HG02610 (cell line): ENCODE results near the gene CDC42BPB.

Experiments
- ATAC-seq: cut with Tn5 transposase; IDR thresholded peaks from one replicate; pipeline ENCODE4 v1.9.1; 2021; ENCODE audit warnings: mild to moderate bottlenecking, moderate library complexity; ENCODE audit not compliant: unreplicated experiment

CDC42BPB gene

DNA sequence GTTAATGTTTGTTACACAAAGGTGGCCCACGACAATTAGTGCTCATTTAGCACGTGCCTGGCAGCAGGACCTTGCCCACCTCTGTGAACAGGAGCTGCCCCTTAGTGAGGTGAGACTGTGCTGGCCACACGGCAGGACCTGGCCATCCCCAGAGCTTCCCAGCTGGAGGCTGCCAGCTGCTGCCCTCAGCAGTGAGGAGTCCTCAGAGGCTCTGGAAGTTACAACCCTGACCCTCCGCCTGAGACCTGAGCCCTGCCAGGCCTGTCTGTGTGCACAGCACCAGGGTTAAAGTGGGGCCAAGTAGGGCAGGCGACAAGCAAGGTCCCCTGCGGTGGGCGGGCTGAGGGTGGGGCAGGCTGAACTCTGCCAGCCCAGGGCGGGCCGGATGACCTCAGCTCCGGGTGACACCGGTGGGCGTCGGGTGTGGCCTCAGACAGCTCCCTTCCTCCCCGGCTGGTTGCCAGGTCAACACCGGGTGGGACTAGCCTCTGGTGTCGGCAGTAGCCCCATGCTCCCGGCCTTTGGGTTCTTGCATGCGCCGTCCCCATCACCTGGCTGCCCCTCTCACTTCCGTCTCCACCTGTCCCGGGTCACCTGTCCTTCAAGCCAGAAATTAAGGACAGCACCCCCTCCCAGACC lies 17.5 kb upstream of the CDC42BPB start:
- no peak for ATAC-seq

DNA sequence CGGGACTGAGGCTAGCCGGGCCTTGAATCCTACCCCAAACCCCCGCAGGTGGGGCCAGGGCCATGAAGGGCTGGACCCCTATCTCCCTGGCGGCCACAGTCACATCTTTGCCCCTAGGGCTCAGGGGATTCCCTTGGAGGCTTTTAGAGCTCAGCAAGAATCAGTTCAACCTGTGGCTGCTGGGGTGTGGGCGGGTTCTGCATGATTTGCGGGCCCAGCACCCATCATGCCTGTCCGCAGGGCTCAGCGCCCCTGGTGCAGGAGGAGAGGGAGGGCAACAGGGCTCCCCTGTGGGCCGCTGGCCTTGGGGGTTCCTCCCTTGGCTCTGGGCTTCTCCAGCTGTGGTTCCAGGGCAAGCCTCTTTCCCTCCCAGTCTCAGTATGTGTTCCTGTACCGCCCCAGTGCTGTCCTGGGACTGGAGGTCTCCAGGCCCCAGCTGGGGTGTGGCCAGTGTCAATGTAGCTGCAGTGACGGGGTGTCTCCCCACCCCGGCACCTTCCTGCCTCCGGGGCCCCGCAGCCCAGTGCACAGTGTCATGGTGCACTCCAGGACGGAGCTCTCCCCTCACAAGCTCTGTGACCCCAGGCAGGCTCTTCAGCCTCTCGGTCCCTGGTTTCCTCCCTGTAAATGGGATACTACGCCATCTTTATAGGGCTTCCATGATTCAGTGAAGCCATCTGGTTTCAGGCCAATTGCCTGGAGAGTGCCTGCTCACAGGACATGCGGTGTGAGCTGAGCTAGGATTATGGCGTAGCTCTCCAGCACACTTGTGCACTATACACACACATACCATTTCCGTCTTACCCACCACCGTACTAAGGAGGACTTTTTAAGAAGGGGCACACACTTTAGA lies 16.8 kb upstream of the CDC42BPB start:
- no peak for ATAC-seq

DNA sequence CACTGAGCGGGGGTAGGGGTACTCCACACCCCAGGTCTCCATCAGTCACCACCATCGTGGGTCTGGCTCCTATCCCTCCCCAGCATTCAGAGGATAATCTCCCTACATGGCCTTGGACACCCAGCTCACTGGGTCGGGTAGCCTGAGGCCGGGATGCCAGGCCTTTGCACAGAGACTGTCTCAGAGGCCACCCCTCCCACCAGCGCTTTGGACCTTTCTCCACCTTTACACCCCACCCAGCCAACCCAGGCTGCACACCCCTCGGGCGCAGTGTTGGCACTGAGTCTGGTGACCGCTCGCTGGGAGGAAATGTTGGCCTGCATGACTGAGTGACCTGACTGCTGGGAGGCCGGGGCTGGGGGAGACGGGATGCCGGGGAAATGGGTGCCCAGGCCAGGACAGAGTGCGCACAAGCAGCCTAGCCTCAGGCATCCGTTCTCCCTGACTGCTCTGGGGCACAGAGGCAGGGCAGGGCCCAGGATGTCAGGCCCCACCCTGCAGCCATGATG lies 16.1 kb upstream of the CDC42BPB start:
- ATAC-seq = no peak

DNA sequence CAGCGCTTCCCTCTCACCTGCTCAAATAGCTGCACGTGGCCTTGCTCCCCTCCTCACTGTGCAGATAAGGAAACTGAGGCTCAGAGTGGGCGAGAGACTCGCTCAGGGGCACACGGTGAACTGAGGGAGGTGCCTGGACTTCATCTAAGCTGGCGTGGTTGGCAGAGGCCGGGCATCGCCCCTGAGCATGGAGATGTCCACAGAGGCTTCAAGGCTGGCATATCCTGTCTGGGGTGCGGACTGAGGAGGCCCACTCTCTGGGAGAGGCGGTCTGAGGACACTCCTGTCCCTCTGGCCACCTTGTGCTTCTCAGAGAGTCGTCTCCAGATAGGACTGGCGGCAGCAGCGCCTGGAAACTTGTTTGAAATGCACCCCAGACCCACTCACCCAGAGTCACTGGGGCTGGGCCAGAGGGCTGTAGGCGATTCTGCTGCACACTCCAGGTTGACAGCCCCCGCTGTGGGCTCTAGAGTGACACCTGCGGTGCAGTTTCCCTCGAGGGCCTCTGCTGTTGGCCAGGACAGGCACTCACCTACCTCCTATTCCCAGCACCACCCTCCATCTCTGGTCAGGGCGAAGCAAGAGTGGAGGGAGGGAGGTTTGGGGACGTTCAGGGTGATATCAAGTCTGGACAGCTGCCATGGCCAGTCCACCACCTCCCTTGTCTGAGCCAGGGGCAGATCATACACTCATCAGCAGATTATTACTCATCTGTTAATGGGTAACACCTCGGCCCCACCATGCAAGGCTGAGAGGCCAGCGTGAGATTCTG lies 15.4 kb upstream of the CDC42BPB start:
- no peak for ATAC-seq

DNA sequence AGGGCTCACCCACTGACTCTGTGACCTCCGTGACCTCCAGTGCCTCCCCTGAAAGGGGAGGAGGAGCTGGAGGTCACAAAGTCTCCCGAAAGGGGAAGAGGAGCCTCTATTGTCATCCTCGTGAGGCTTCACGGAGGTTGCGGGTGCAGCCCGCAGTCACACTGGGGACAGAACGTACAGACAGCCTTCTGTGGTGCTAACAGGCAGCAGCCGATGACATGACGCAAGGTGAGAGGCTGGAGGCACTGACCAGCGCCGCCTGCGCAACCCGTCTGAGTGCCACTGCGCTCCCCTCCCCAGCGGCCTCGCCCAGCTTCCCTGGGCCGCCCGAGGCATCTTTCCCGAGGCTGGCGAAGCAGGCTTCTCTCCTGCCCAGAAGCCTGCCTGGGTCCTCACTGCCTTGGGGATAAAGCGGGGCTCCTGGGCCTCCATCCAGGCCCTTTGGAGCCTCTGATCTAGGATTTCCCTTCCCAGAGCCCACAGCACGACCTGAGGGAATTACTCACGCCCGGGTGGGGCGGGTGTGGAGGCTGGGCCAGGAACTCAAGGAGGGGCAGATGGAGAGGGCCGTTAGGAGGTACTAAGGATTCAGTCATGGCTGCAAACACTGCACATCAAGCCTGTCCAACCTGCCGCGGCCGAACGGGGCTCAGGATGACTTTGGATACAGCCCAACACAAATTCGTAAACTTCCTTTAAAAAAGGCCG lies 14.3 kb upstream of the CDC42BPB start:
- no peak for ATAC-seq

DNA sequence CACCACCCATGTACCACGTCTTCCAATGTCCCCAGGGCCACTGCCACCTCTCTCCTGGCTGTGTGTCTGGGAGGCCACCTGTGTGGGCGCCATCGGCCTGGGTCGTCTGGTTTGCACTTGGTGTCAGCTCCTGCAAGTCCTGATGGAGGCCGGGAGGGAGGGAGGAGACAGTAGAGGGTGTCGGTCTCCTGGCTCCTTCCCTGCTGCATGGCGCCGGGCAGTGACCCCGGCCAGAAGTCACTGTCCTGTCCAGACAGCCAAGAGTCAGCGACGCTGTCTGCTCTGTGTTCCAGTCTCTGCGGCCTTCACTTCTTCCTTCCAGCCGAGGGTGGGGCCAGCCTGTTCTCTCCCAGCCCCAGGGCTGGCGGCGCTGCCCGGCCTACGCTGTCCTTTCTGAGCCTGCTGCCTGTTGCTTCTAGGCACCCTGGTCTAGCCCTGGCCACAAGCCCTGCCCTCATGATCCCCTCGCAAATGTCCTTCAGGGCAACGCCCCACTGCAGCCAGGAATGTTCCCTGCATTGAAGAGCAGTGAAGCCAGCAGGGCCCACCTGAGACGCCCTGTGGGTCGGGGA lies 13.7 kb upstream of the CDC42BPB start:
- ATAC-seq = no peak

DNA sequence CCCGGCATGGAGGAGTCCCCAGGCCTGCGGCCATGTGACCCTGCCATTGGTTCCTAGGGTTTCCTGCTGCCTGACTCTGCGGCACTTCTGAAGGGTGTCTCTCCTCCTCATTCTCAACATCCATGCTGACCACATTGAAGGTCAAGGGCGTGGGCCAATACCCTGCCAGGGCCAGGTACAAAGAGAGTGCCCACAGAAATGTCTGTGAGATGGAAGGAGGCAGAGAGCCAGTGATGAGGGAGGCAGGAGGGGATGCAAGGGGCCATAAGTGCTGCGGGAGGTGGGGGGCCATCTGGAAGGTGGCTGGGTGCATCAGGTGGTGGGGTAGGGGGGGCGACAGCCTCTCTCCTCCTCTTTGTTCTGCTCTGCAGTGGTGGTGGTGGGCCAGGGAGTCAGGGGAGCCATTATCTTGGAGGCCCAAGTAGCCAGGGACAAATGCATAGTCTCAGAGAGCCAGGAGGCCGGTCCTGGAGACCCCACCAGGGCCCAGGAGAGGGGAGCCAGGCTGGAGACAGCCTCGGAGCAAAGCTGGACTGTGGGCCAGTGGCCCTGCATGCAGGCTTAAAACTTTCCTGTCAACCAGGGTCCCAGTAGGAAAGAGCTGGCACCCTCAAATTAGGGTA lies 13.0 kb upstream of the CDC42BPB start:
- no peak for ATAC-seq

DNA sequence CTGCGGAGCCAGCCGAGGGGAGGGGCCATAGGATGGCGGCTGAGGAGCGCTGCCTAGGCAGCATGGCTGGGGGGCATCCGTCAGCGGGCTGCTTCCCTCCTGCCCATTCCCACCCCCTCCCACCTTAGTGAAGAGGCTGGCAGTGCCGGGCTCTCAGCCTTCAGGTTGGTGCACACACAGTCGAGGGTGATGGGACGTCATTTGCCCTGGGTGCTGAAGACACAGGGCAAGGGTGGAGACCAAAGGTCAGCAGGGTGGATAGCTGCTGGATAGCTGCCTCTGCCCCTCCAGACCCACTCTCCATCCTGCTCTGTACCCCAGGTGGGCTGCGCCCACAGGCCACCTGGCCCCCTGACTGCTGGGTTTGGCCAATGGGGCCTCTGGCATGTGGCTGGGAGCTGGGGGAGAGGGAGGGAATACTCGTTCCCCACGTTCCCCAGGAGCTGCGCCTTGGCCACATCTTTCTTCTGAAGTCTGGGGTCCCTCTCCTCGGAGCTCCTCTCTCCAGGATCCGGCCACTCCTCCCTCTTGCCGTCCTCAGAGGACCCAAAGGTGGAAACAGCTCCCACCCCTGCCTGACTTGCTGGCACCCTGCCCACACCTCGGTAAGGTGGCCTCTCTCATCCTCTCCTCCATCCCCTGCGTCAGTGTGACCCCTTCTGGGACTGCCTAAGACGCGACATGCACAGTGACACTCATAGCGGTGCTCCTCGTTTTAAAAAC lies 11.2 kb upstream of the CDC42BPB start:
- ATAC-seq = no peak

DNA sequence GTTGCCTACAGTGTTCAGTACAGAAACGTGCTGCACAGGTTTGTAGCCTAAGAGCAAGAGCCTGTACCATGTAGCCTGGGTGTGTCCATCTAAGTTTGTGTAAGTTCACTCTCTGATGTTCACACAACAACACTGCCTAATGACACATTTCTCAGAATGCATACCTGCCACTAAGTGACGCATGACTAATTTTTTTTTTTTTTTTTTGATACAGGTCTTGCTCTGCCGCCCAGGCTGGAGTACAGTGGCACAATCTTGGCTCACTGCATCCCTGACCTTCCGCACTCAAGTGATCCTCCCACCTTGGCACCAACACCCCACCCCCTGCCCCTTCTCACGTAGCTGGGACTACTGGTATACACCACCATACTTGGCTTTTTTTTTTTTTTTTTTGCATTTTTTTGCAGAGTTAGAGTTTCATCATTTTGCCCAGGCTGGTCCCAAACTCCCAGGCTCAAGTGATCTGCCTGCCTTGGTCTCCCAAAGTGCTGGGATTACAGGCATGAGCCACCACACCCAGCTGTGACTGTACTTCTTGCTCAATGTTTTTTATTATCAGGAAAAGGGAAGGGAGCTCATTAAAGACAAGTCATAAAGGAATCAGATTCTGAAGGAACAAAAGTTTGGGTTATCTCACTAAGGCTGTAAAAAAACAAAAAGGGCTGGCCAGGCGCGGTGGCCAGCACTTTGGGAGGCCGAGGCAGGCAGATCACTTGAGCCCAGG lies 10.0 kb upstream of the CDC42BPB start:
- ATAC-seq = no peak

DNA sequence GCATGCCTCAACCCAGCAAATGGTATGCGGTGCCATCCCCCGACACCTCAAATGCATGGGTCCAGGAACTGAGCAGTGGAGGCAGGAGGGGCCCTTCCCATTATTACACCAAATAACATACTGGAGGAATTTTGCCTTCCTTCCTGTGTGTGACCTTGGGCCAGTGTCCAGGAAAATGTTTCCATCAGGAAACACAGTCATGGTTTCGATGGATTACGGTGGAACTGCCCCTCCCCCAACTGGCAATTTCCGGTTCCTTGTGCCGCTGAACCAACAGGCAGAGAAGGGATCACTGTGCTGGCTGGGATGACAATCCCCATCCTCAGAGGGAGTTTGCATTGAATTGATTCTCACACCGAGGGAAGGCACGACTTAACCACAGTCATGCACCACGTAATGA lies 9.1 kb upstream of the CDC42BPB start:
- no peak for ATAC-seq

DNA sequence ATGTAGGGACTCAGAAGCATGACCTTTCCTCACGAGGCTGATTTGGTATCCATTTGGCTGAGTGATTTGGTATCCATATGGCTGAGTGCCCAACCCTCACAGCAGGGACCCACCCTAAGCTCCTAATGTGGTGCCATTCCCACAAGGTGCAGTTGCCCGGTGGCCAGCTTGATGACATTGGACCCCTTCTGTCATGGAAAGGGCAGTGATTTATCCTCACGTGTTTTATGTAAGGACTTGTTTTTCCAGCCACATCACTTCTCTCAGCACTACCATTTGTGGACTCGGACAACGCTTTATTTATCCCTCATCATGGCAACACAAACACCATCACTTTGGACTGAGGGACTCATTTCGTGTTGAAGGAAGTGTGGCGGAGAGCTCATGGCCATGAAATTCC lies 8.5 kb upstream of the CDC42BPB start:
- ATAC-seq = no peak

DNA sequence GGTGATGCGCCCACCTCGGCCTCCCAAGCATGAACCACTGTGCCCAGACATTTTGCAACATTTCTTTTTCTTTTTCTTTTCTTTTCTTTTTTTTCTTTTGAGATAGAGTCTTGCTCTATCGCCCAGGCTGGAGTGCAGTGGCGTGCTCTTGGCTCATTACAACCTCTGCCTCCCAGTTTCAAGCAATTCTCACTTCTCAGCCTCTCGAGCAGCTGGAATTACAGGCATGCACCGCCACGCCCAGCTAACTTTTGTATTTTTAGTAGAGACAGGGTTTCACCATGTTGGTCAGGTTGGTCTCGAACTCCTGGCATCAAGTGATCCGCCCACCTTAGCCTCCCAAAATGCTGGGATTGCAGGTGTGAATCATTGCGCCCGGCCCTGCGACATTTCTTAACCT lies 7.6 kb upstream of the CDC42BPB start:
- ATAC-seq = no peak

DNA sequence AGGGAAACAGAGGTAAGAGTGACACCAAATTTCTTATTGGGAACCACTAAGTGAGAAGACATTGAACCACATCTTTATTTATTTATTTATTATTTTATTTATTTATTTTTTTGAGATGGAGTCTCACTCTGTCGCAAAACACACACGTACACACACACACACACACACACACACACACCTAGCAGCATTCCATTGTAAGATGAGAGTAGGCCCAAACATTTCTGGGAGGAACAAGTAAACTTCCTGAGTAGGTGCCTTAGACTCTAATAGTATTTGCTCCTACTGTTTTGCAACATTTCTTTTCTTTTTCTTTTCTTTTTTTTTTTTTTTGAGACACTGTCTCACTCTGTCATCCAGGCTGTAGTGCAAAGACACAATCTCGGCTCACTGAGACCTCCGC lies 7.1 kb upstream of the CDC42BPB start:
- ATAC-seq = no peak

DNA sequence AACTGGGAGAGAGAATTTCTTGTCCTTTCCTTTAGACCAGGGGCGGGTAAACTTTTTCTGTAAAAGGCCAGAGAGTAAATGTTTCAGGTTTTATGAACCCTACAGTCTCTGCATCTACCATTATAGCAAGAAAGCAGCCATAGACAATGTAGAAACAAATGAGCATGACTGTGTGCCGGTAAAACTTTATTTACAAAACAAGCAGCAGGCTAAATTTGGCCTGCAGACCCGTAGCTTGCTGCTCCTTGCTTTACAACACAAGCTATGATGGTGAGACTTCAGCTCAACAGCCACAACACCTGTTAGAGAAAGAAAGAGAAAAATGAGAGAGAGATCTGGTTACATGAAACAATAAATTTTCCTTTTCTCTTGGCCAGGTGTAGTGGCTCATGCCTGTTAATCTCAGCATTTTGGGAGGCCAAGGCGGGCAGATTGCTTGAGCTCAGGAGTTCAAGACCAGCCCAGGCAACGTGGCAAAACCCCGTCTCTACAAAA lies 4.2 kb upstream of the CDC42BPB start:
- no peak for ATAC-seq

DNA sequence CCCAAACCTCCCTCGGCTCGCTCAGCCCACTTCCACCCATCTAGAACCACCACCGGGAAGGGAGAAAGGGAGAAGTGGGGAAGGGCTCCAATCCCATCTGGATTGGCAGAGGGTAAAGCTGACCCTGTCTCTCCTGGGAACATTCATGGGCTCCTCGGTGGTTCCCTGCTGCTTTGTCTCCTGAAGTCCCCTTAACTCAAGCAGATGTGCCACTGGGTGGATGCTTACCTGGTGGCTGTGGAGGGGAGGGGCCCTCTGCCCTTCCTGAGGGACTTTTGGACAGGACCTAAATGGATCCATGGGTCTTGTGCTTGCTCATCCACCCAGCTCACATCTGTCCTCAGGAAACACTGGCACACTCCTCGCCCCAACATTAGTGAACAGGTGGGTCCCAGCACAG lies 2.2 kb upstream of the CDC42BPB start:
- ATAC-seq = no peak

DNA sequence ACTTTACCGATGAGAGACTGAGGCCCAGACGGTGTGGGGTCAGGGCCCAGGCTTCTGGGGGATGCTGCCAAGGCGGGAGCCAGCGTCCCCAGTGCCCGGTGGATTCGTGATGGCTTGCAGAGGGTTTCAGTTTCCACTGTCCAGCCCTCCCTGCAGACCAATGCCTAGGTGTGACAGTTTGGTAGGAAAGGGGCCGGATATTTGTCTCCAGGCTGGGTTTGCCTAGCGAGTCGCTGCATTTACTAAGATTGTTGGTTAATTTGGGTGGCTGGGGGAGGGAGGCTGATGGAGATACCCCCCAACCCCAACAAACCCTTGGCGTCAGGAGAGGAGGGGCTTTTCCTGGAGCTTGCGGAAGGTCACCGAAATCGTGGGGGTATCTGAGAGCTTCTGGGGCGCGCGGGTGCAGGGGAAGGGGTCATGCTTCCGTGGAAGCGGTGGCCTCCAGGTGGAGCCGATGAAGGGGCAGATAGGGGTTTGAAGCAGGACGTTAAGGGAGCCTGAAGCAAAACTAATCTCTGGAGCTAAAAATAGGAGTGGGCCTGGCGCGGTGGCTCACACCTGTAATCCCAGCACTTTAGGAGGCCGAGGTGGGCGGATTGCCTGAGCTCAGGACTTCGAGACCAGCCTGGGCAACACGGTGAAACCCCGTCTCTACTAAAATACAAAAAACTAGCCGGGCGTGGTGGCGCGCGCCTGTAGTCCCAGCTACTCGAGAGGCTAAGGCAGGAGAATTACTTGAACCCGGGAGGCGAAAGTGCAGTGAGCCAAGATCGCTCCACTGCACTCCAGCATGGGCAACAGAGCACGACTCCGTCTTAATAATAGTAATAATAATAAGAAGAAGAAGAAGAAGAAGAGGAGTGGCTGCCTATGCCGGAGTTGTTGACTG lies 1.1 kb upstream of the CDC42BPB start:
- ATAC-seq = no peak

DNA sequence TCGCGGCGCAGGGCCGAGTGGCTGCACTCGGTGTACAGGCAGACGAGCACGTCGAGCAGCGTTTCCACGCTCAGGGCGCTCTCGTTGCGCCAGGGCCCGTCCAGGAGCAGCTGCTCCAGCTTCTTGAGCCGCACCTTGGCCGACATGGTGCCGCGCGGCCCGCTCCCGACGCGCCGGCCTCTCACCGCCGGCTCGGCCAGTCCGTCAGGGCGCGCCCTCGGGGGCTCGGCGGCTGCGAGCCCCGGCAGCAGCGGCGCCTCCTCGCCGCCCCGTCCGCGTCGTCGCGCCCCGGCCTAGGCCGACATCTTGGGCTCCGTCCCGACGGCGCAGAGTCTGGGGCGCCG lies 349 bp downstream of the CDC42BPB start:
- no peak for ATAC-seq
